BLaER1 (cell line): Measurements from ENCODE around the gene DLL3.

Experiments used
- H3K27ac ChIP-seq: shearing (Covaris generic); formaldehyde crosslinking; 2 replicates; pipeline ENCODE4 v1.8.1; 2022
- H3K27me3 ChIP-seq: shearing (Covaris generic); formaldehyde crosslinking; 2 replicates; pipeline ENCODE4 v1.8.1; 2022
- H3K36me3 ChIP-seq: shearing (Covaris generic); formaldehyde crosslinking; 2 replicates; pipeline ENCODE4 v1.8.1; 2022
- H3K4me1 ChIP-seq: shearing (Covaris generic); formaldehyde crosslinking; 2 replicates; pipeline ENCODE4 v1.8.1; 2022
- H3K4me2 ChIP-seq: shearing (Covaris generic); formaldehyde crosslinking; 2 replicates; pipeline ENCODE4 v1.8.1; 2022
- H3K4me3 ChIP-seq: shearing (Covaris generic); formaldehyde crosslinking; 2 replicates; pipeline ENCODE4 v1.8.1; 2022
- H3K9ac ChIP-seq: shearing (Covaris generic); formaldehyde crosslinking; 2 replicates; pipeline ENCODE4 v1.8.1; 2022
- H3K9me3 ChIP-seq: shearing (Covaris generic); formaldehyde crosslinking; 2 replicates; pipeline ENCODE4 v1.8.1; 2022
- H4K20me1 ChIP-seq: shearing (Covaris generic); formaldehyde crosslinking; 2 replicates; pipeline ENCODE4 v1.8.1; 2022
- Cebpa-rat ChIP-seq: shearing (Covaris generic); IDR thresholded peaks from 2 replicates; pipeline ENCODE4 v1.8.1; 2022

The DLL3 gene

GRCh38 chr19:39525205-39525604, 26.5 kb downstream of the DLL3 start:
- TF ChIP-seq Cebpa-rat, result no peak
- no peaks in the 10 kb centered on the region for H3K27me3 ChIP-seq
- H3K36me3 ChIP-seq, result peaks cover 5% of the 10 kb centered on the region; the same call in 1 of the 2 replicates
- peaks cover 7% of the 10 kb centered on the region for H4K20me1 ChIP-seq
- H3K4me2 ChIP-seq, result no peak overlapping the region
- H3K4me3 ChIP-seq, result no peak overlapping the region
- no peak overlapping the region for H3K9ac ChIP-seq
- no peaks in the 10 kb centered on the region for H3K9me3 ChIP-seq
- H3K27ac ChIP-seq, result no peak overlapping the region
- H3K4me1 ChIP-seq, result 0 out of 2 replicates have a peak, but pooled peaks cover 5% of the 10 kb centered on the region

- H3K27ac ChIP-seq, result peak overlapping the region; percentile 83
- H3K4me1 ChIP-seq, result peaks cover 24% of the 10 kb centered on the region
- peak overlapping the region; percentile 92 for H3K4me2 ChIP-seq
- H3K9me3 ChIP-seq, result no peaks in the 10 kb centered on the region
- H3K36me3 ChIP-seq, result peaks cover 6% of the 10 kb centered on the region
- peak overlapping the region; percentile 100 for H3K4me3 ChIP-seq
- TF ChIP-seq Cebpa-rat, result no peak
- H3K27me3 ChIP-seq, result no peaks in the 10 kb centered on the region
- peak overlapping the region; percentile 92 for H3K9ac ChIP-seq
- peaks cover 33% of the 10 kb centered on the region for H4K20me1 ChIP-seq
Observed at GRCh38 chr19:39531834-39532232, 33.1 kb downstream of the DLL3 start.

- no peak for TF ChIP-seq Cebpa-rat
- Histone ChIP-seq H3K9ac (peak within 1 kb of the TSS; percentile 92), H3K4me3 (peak within 1 kb of the TSS; percentile 100), H4K20me1 (peaks cover 39% of the 10 kb centered on the region), H3K27me3 (no peaks in the 10 kb centered on the region), H3K4me1 (peaks cover 24% of the 10 kb centered on the region), H3K4me2 (peak within 1 kb of the TSS; percentile 92), H3K36me3 (peaks cover 11% of the 10 kb centered on the region), H3K9me3 (no peaks in the 10 kb centered on the region), H3K27ac (peak within 1 kb of the TSS; percentile 83)
Observed at GRCh38 chr19:39532233-39533002, 33.7 kb downstream of the DLL3 start, which contains the start of gene EID2B. Gene EID2B (minus strand): TSS chr19:39532852. CDS start chr19:39532802, 50 bp downstream.

GRCh38 chr19:39533003-39533512, 34.3 kb downstream of the DLL3 start:
- TF ChIP-seq Cebpa-rat, result no peak
- Histone ChIP-seq H3K36me3 (peaks cover 13% of the 10 kb centered on the region), H3K4me3 (peak overlapping the region; percentile 100), H3K4me1 (peaks cover 27% of the 10 kb centered on the region), H3K4me2 (no peak overlapping the region), H3K27ac (no peak overlapping the region), H4K20me1 (peaks cover 45% of the 10 kb centered on the region), H3K27me3 (no peaks in the 10 kb centered on the region), H3K9me3 (no peaks in the 10 kb centered on the region), H3K9ac (no peak overlapping the region)

- no peak overlapping the region for H3K9ac ChIP-seq
- H3K27ac ChIP-seq, result no peak overlapping the region
- no peaks in the 10 kb centered on the region for H3K27me3 ChIP-seq
- H3K9me3 ChIP-seq, result no peaks in the 10 kb centered on the region
- no peak overlapping the region for H3K4me3 ChIP-seq
- no peak for TF ChIP-seq Cebpa-rat
- H3K4me2 ChIP-seq, result no peak overlapping the region
- peaks cover 34% of the 10 kb centered on the region for H3K4me1 ChIP-seq
- peaks cover 52% of the 10 kb centered on the region for H4K20me1 ChIP-seq
- H3K36me3 ChIP-seq, result peaks cover 13% of the 10 kb centered on the region
Observed at GRCh38 chr19:39533791-39534190, 35.0 kb downstream of the DLL3 start.

GRCh38 chr19:39539165-39539517, 40.4 kb downstream of the DLL3 start:
- Histone ChIP-seq H3K27ac (peak overlapping the region; percentile 93), H3K4me1 (peaks cover 22% of the 10 kb centered on the region), H3K4me2 (peak overlapping the region; percentile 83), H3K4me3 (peak overlapping the region; percentile 83), H3K36me3 (peaks cover 8% of the 10 kb centered on the region; the same call in 1 of the 2 replicates), H3K27me3 (no peaks in the 10 kb centered on the region), H3K9me3 (no peaks in the 10 kb centered on the region), H4K20me1 (peaks cover 36% of the 10 kb centered on the region), H3K9ac (peak overlapping the region; percentile 95)
- TF ChIP-seq Cebpa-rat, result no peak

GRCh38 chr19:39539518-39540332, 41.0 kb downstream of the DLL3 start, which contains the start of gene EID2:
Gene EID2 (minus strand): TSS chr19:39540161. CDS start chr19:39540079, 82 bp downstream.
- no peaks in the 10 kb centered on the region for H3K27me3 ChIP-seq
- H3K4me3 ChIP-seq, result peak within 1 kb of the TSS; percentile 83
- no peaks in the 10 kb centered on the region for H3K9me3 ChIP-seq
- peak within 1 kb of the TSS; percentile 93 for H3K27ac ChIP-seq
- H3K9ac ChIP-seq, result peak within 1 kb of the TSS; percentile 95
- H3K36me3 ChIP-seq, result peaks cover 8% of the 10 kb centered on the region; the same call in 1 of the 2 replicates
- TF ChIP-seq Cebpa-rat, result no peak
- peak within 1 kb of the TSS; percentile 83 for H3K4me2 ChIP-seq
- H3K4me1 ChIP-seq, result peaks cover 25% of the 10 kb centered on the region
- peaks cover 36% of the 10 kb centered on the region for H4K20me1 ChIP-seq

- peaks cover 30% of the 10 kb centered on the region for H3K4me1 ChIP-seq
- peaks cover 8% of the 10 kb centered on the region; the same call in 1 of the 2 replicates for H3K36me3 ChIP-seq
- peak overlapping the region; percentile 95; the same call in 1 of the 2 replicates for H3K9ac ChIP-seq
- H4K20me1 ChIP-seq, result peaks cover 36% of the 10 kb centered on the region
- TF ChIP-seq Cebpa-rat, result no peak
- H3K4me2 ChIP-seq, result peak overlapping the region; percentile 27; the same call in 1 of the 2 replicates
- H3K4me3 ChIP-seq, result peak overlapping the region; percentile 83
- H3K27me3 ChIP-seq, result no peaks in the 10 kb centered on the region
- no peaks in the 10 kb centered on the region for H3K9me3 ChIP-seq
- no peak overlapping the region for H3K27ac ChIP-seq
Observed at GRCh38 chr19:39540333-39540673, 41.6 kb downstream of the DLL3 start.

GRCh38 chr19:39542206-39542605, 43.5 kb downstream of the DLL3 start:
- no peak overlapping the region for H3K4me3 ChIP-seq

More at GRCh38 chr19:39542206-39542605, 43.5 kb downstream of the DLL3 start:
- peak overlapping the region; percentile 26; the same call in 1 of the 2 replicates for H3K4me2 ChIP-seq
- H3K27ac ChIP-seq, result no peak overlapping the region
- H3K9me3 ChIP-seq, result no peaks in the 10 kb centered on the region
- no peaks in the 10 kb centered on the region for H3K27me3 ChIP-seq
- TF ChIP-seq Cebpa-rat, result no peak
- H3K36me3 ChIP-seq, result peaks cover 4% of the 10 kb centered on the region; the same call in 1 of the 2 replicates
- peaks cover 30% of the 10 kb centered on the region for H3K4me1 ChIP-seq
- H3K9ac ChIP-seq, result no peak overlapping the region
- peaks cover 25% of the 10 kb centered on the region for H4K20me1 ChIP-seq
